Natural killer cell (primary cell): ENCODE data around the gene FNDC3B. TPM values are rescaled to one million over a fixed set of nuclear protein-coding genes. Genes with fewer than 3 reads are reported as not detected.

ENCODE experiments used
- ATAC-seq, 3 donors: fragments of 150-1000 bp in 2 of 3; fragments of 200-7000 bp in 1 of 3; cut with Tn5 transposase; 1 replicate in 1 of 3; 2 replicates in 2 of 3; pipeline ENCODE4 v1.10.0; 2021; ENCODE audit warnings: mild to moderate bottlenecking in 2 of 3, moderate library complexity in 2 of 3
- DNase-seq, 2 donors: peaks; one replicate each; pipeline versions ENCODE4 v3.0.0 to v3.0.0-alpha.2; 2013 to 2021; ENCODE audit warnings: mixed read lengths in 1 of 2
- H3K27ac ChIP-seq: one replicate; pipeline ENCODE4 v1.5.1; 2013; ENCODE audit warnings: mild to moderate bottlenecking, low read length
- H3K27me3 ChIP-seq: one replicate; pipeline ENCODE4 v1.6.1; 2013; ENCODE audit warnings: low read length; ENCODE audit not compliant: control insufficient read depth, insufficient read depth
- H3K36me3 ChIP-seq: one replicate; pipeline ENCODE4 v1.6.1; 2013; ENCODE audit warnings: low read length; ENCODE audit not compliant: control insufficient read depth, insufficient read depth
- H3K4me1 ChIP-seq: one replicate; pipeline ENCODE4 v1.6.1; 2013; ENCODE audit warnings: low read length; ENCODE audit not compliant: control insufficient read depth, insufficient read depth
- H3K4me3 ChIP-seq: one replicate; pipeline ENCODE4 v1.5.1; 2013; ENCODE audit warnings: low read length
- H3K9me3 ChIP-seq: one replicate; pipeline ENCODE4 v1.6.1; 2013; ENCODE audit warnings: low read length; ENCODE audit not compliant: control insufficient read depth, insufficient read depth
- H3K27ac Mint-ChIP-seq, 2 donors: one replicate each; pipeline ENCODE4 v1.8.0; 2022; ENCODE audit warnings: mild to moderate bottlenecking in 2 of 2, mixed read lengths in 2 of 2, moderate library complexity in 1 of 2
- H3K27me3 Mint-ChIP-seq, 2 donors: one replicate each; pipeline ENCODE4 v1.8.0; 2022; ENCODE audit warnings: low read depth in 2 of 2, mixed read lengths in 2 of 2
- H3K36me3 Mint-ChIP-seq: one replicate; pipeline ENCODE4 v1.8.0; 2022; ENCODE audit warnings: mixed read lengths
- H3K4me1 Mint-ChIP-seq, 2 donors: one replicate each; pipeline ENCODE4 v1.8.0; 2022; ENCODE audit warnings: mixed read lengths in 2 of 2
- H3K4me3 Mint-ChIP-seq: one replicate; pipeline ENCODE4 v1.8.0; 2022; ENCODE audit warnings: mild to moderate bottlenecking, moderate library complexity, mixed read lengths
- H3K9me3 Mint-ChIP-seq, 2 donors: one replicate each; pipeline ENCODE4 v1.8.0; 2022; ENCODE audit warnings: mixed read lengths in 2 of 2
- WGBS: methylation state at CpG from one replicate; pipeline ENCODE4 v1.1.7; 2013; ENCODE audit warnings: missing lambda C conversion rate; ENCODE audit not compliant: insufficient coverage; 5-methylcytosine and 5-hydroxymethylcytosine counted together
- intact Hi-C: fragments of 100-400 bp; cut with micrococcal nuclease; formaldehyde crosslinking; loops from one replicate; pipeline ENCODE4 v1.14.2; 2022
- total RNA-seq, 4 donors: library from RNA; stranded (reverse); fragments of 120-200 nt in 1 of 4; gene quantifications; one replicate each; pipeline versions ENCODE4 v1.2.3 to v1.2.4, GENCODE V29; 2013 to 2022
- TF ChIP-seq, protein P1 (sequence below): fragments of 200-600 bp; IDR thresholded peaks from one replicate; pipeline ENCODE4 v1.8.0; 2022; ENCODE audit warnings: antibody characterized with exemption

Gene FNDC3B
- total RNA-seq, 3 donors from 2014 or later (not counting 1 experiment from before 2014, with no cell fraction given): 154 to 214 (median 206) TPM

DNA sequence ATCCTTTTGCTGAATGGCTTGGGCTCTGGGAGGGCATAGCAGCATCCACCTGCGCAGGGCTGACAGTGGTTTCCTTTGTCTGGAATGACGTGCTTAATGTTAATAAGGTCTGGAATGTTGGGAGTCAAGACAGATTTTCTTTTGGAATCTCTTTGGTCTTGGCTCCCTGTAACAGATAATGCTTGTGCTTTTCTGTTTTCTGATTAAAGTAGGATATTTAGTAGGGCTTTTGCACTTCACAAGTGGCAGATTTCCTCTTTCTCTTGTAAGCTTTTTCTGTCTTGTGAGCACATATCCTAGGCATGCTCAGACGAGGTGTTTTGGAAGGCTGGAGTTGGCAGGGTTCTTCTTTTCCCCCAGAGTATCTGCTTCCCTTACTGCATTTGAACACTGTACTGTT lies 219.2 kb downstream of the FNDC3B start:
- ATAC-seq (no peak), DNase-seq (no peak)
- H3K27ac Mint-ChIP-seq: peak overlapping the region in 1 of 2 donors; percentile 57
- no peak overlapping the region for H3K27ac ChIP-seq
- 96% methylated on average over 3 of the region's 3 CpGs for WGBS
- no peak overlapping the region for H3K4me3 Mint-ChIP-seq
- H3K9me3 ChIP-seq: no peaks in the 10 kb centered on the region
- H3K27me3 ChIP-seq: no peaks in the 10 kb centered on the region
- no peaks in the 10 kb centered on the region for H3K9me3 Mint-ChIP-seq
- peaks cover 2% of the 10 kb centered on the region for H3K4me1 ChIP-seq
- TF ChIP-seq, protein P1, sequence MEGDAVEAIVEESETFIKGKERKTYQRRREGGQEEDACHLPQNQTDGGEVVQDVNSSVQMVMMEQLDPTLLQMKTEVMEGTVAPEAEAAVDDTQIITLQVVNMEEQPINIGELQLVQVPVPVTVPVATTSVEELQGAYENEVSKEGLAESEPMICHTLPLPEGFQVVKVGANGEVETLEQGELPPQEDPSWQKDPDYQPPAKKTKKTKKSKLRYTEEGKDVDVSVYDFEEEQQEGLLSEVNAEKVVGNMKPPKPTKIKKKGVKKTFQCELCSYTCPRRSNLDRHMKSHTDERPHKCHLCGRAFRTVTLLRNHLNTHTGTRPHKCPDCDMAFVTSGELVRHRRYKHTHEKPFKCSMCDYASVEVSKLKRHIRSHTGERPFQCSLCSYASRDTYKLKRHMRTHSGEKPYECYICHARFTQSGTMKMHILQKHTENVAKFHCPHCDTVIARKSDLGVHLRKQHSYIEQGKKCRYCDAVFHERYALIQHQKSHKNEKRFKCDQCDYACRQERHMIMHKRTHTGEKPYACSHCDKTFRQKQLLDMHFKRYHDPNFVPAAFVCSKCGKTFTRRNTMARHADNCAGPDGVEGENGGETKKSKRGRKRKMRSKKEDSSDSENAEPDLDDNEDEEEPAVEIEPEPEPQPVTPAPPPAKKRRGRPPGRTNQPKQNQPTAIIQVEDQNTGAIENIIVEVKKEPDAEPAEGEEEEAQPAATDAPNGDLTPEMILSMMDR: no peak
- H3K36me3 Mint-ChIP-seq: no peaks in the 10 kb centered on the region
- intact Hi-C loops: no loop called here
- no peaks in the 10 kb centered on the region for H3K27me3 Mint-ChIP-seq
- H3K4me3 ChIP-seq: no peak overlapping the region
- H3K4me1 Mint-ChIP-seq: peaks cover 53 to 62% of the 10 kb centered on the region in 2 donors
- H3K36me3 ChIP-seq: peaks cover 11% of the 10 kb centered on the region

GRCh38 chr3:172259111-172259541 lies 219.7 kb downstream of the FNDC3B start:
- H3K27me3 Mint-ChIP-seq: no peaks in the 10 kb centered on the region
- peak overlapping the region in 1 of 2 donors; percentile 57 for H3K27ac Mint-ChIP-seq
- peaks cover 2% of the 10 kb centered on the region for H3K4me1 ChIP-seq
- no peaks in the 10 kb centered on the region for H3K27me3 ChIP-seq
- DNase-seq (no peak), ATAC-seq (no peak)
- no peak overlapping the region for H3K4me3 ChIP-seq
- intact Hi-C loops: no loop called here
- H3K36me3 ChIP-seq: peaks cover 12% of the 10 kb centered on the region
- H3K4me1 Mint-ChIP-seq: peaks cover 58 to 62% of the 10 kb centered on the region in 2 donors
- H3K9me3 Mint-ChIP-seq: no peaks in the 10 kb centered on the region
- no peak overlapping the region for H3K4me3 Mint-ChIP-seq
- H3K36me3 Mint-ChIP-seq: no peaks in the 10 kb centered on the region
- 100% methylated on average over 6 of the region's 6 CpGs for WGBS
- no peak overlapping the region for H3K27ac ChIP-seq
- no peaks in the 10 kb centered on the region for H3K9me3 ChIP-seq
- TF ChIP-seq, protein P1: no peak

- DNase-seq (no peak), ATAC-seq (no peak)
- H3K36me3 ChIP-seq: peaks cover 14% of the 10 kb centered on the region
- TF ChIP-seq, protein P1: no peak
- peak overlapping the region in 1 of 2 donors; percentile 20 for H3K27ac Mint-ChIP-seq
- peaks cover 55 to 58% of the 10 kb centered on the region in 2 donors for H3K4me1 Mint-ChIP-seq
- H3K9me3 Mint-ChIP-seq: no peaks in the 10 kb centered on the region
- H3K4me3 ChIP-seq: no peak overlapping the region
- WGBS: no CpG with 5 or more reads among the region's 2 CpGs
- no peak overlapping the region for H3K27ac ChIP-seq
- H3K27me3 ChIP-seq: no peaks in the 10 kb centered on the region
- no peaks in the 10 kb centered on the region for H3K36me3 Mint-ChIP-seq
- H3K4me3 Mint-ChIP-seq: no peak overlapping the region
- intact Hi-C loops: no loop called here
- no peaks in the 10 kb centered on the region for H3K27me3 Mint-ChIP-seq
- H3K4me1 ChIP-seq: peaks cover 2% of the 10 kb centered on the region
- H3K9me3 ChIP-seq: no peaks in the 10 kb centered on the region
Observed at GRCh38 chr3:172259726-172260248, 220.4 kb downstream of the FNDC3B start.

DNA sequence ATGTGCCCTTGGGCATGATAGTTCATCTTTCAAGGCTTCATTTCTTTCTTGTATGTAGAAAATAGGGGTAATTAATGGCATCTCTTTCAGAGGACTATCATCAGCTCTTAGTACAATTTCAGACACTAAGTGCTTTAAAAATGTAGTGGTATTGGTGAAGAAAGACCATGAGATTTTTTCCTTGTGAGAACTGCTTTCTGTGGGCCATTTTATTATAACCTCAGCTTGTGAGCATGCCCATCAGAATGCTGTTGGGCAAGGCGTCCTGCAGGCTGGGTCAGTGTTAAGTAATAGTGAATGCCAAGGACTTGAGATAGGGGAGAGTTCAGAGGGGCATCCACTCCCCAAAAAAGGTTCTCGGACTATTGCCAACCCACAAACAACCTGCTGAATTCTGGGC lies 221.0 kb downstream of the FNDC3B start:
- intact Hi-C loops: no loop called here
- Histone ChIP-seq H3K27me3 (no peaks in the 10 kb centered on the region), H3K36me3 (peaks cover 14% of the 10 kb centered on the region), H3K4me3 (no peak overlapping the region), H3K27ac (no peak overlapping the region), H3K4me1 (peaks cover 2% of the 10 kb centered on the region), H3K9me3 (no peaks in the 10 kb centered on the region)
- Mint-ChIP-seq H3K9me3 (no peaks in the 10 kb centered on the region), H3K27ac (peak overlapping the region in 1 of 2 donors; percentile 20), H3K4me1 (peaks cover 53 to 56% of the 10 kb centered on the region in 2 donors), H3K27me3 (no peaks in the 10 kb centered on the region), H3K4me3 (no peak overlapping the region), H3K36me3 (no peaks in the 10 kb centered on the region)
- DNase-seq (no peak), ATAC-seq (no peak)
- TF ChIP-seq, protein P1: no peak
- WGBS: 100% methylated on average over 2 of the region's 2 CpGs
